ENCODE data around the gene TYMS. TPM values are rescaled to one million over a fixed set of nuclear protein-coding genes. Genes with fewer than 3 reads are reported as not detected.

Gene TYMS
- total RNA-seq, 1 experiment from 2014 or later: 202 TPM

DNA sequence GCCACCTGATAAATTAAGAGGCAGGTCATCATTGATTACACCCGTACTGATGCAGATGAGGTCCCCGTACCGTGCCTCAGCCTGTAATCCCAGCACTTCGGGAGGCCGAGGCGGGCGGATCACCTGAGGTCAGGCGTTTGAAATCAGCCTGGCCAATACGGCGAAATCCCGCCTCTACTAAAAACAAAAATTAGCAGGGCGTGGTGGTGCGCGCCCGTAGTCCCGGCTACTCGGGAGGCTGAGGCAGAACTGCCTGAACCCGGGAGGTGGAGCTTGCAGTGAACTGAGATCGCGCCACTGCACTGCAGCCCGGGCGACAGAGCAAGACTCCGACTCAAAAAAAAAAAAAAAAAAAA lies 55.7 kb downstream of the TYMS start:
- ChIA-PET POLR2A (interaction anchor here (0.5 to 1.0 kb wide), 3 partner anchors 55 to 890 kb away, joined by 4 to 5 read pairs (median 5); no protein-coding TSS in a partner anchor), CTCF (interaction anchor here (0.9 to 1.3 kb wide), 4 partner anchors 30 to 126 kb away, joined by 3 to 7 read pairs (median 4); no protein-coding TSS in a partner anchor)
- BruUV-seq (replicated peaks): no TSS peak
- intact Hi-C loops (cut with micrococcal nuclease; ENCODE audit: unreplicated experiment): loop anchor here (10.0 kb wide), 2 partner anchors 88 to 122 kb away; no protein-coding TSS in a partner anchor
- H3K4me1 ChIP-seq (ENCODE audit: control insufficient read depth, insufficient read depth, low read length): peaks cover 7% of the 10 kb centered on the region; the same call in 1 of the 2 replicates
- no peak for DNase-seq (ENCODE audit: low read depth, low spot score)
- no peaks in the 10 kb centered on the region for H3K9me3 ChIP-seq (ENCODE audit: control insufficient read depth, insufficient read depth, low read depth, low read length)
- peak; percentile 47 for ATAC-seq
- TF ChIP-seq SIN3A (IDR thresholded peaks at IDR 0.05; ENCODE audit: borderline replicate concordance, insufficient read depth, low read depth, low read length) (no peak), CTCF (IDR thresholded peaks at IDR 0.05) (no peak), REST (IDR thresholded peaks at IDR 0.05; ENCODE audit: insufficient read depth in 1 of 2, low read depth in 2 of 2, low read length in 1 of 2) (no peak), POLR2AphosphoS5 (IDR thresholded peaks at IDR 0.05; ENCODE audit: low read depth, low read length) (no peak), TCF7L2 (IDR thresholded peaks at IDR 0.05; ENCODE audit: low read depth, low read length) (no peak)
- peak overlapping the region; percentile 86 for H3K27ac ChIP-seq (ENCODE audit: low read length)
- H3K36me3 ChIP-seq (ENCODE audit: control insufficient read depth, insufficient read depth, low read length): no peaks in the 10 kb centered on the region; the same call in 1 of the 2 replicates
- in situ Hi-C loops (cut with HindIII; ENCODE audit: low pct_unique_long_range_greater_than_20kb, low sequenced_read_pairs): no loop called here
- peak overlapping the region; percentile 70 to 83 for H3K4me3 ChIP-seq (ENCODE audit: low read depth in 2 of 2, low read length in 2 of 2)
- H3K27me3 ChIP-seq (ENCODE audit: control insufficient read depth, insufficient read depth, low read length): no peaks in the 10 kb centered on the region

DNA sequence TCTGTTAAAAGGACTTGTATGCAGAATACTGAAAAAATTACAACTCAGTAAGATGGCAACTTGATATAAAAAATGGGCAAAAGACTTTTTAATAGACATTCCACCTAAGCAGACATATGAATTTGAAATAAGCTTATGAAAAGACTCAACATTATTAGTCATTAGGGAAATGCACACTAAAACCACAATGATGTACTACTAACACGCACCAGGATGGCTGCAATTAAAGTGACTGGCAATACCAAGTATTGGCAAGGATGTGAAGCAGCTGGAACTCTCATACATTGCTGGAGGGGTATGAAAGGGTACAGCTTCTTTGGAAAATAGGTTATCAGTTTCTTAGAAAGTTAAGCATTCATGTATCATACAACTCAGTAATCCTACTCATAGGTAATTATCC lies 58.2 kb downstream of the TYMS start:
- ATAC-seq (no peak), DNase-seq (ENCODE audit: low read depth, low spot score) (no peak)
- intact Hi-C loops (cut with micrococcal nuclease; ENCODE audit: unreplicated experiment): loop anchor here (10.0 kb wide), 2 partner anchors 91 to 119 kb away; no protein-coding TSS in a partner anchor
- Histone ChIP-seq H3K36me3 (ENCODE audit: control insufficient read depth, insufficient read depth, low read length) (no peaks in the 10 kb centered on the region; the same call in 1 of the 2 replicates), H3K9me3 (ENCODE audit: control insufficient read depth, insufficient read depth, low read depth, low read length) (no peaks in the 10 kb centered on the region), H3K4me3 (ENCODE audit: low read depth in 2 of 2, low read length in 2 of 2) (no peak overlapping the region), H3K27me3 (ENCODE audit: control insufficient read depth, insufficient read depth, low read length) (no peaks in the 10 kb centered on the region), H3K4me1 (ENCODE audit: control insufficient read depth, insufficient read depth, low read length) (peaks cover 6% of the 10 kb centered on the region; the same call in 1 of the 2 replicates), H3K27ac (ENCODE audit: low read length) (no peak overlapping the region)
- CTCF ChIA-PET: no interaction called here
- POLR2A ChIA-PET: no interaction called here
- in situ Hi-C loops (cut with HindIII; ENCODE audit: low pct_unique_long_range_greater_than_20kb, low sequenced_read_pairs): no loop called here
- BruUV-seq (replicated peaks): no TSS peak
- TF ChIP-seq CTCF (IDR thresholded peaks at IDR 0.05) (no peak), POLR2AphosphoS5 (IDR thresholded peaks at IDR 0.05; ENCODE audit: low read depth, low read length) (no peak), REST (IDR thresholded peaks at IDR 0.05; ENCODE audit: insufficient read depth in 1 of 2, low read depth in 2 of 2, low read length in 1 of 2) (no peak), TCF7L2 (IDR thresholded peaks at IDR 0.05; ENCODE audit: low read depth, low read length) (no peak), SIN3A (IDR thresholded peaks at IDR 0.05; ENCODE audit: borderline replicate concordance, insufficient read depth, low read depth, low read length) (no peak)

Measured in Panc1 (cell line).